ENCODE data around the gene ZNF92. TPM values are rescaled to one million over a fixed set of nuclear protein-coding genes. Genes with fewer than 3 reads are reported as not detected.

Gene ZNF92
- 24.6 TPM for total RNA-seq (ENCODE audit: unreplicated experiment)
- long read RNA-seq, transcript ZNF92-201 (4 exons, 3,210 nt): major isoform, 9 of 11 reads
- long read RNA-seq, partial matches to known transcripts: 0 of 11 reads
- long read RNA-seq, other reads (novel, unspliced or antisense): 0 of 11 reads

DNA sequence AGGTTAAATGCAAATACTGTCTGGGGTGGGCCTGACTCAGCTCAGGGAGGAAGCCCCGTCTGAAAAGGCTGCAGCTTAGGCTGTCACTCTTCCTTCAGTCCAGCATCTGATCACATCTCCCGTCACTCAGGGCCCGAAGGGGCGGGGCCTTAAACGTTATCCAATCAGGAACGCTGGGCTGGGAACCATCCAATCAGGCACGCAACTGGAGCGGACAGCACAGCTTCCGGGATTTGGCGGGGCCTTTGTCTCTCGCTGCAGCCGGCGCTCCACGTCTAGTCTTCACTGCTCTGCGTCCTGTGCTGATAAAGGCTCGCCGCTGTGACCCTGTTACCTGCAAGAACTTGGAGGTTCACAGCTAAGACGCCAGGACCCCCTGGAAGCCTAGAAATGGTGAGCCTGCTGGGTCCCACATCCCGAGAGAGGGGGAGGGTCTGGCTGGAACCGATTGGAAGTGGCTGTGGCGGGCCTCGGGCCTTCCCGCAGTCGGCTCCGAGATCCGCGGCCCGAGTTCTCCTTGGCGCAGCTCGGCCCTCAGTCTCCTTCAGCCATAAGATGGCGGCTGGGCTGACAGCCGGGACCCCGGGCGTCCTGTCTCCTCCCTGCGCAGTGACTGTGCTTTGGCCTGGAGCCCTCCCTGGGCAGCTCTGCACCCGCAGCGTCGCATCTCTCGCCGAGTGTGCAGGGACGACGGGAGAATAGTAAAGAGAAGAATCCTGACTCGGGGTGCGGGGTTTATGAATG lies at the start of gene ZNF92:
Gene ZNF92 (plus strand): TSS at position 248 of the 744 bp plus-strand sequence. CDS start 143 bp downstream, at position 391.
- H3K36me3 Mint-ChIP-seq (ENCODE audit: unreplicated experiment): no peaks in the 10 kb centered on the region
- peak within 1 kb of the TSS; percentile 89 for H3K4me3 Mint-ChIP-seq (ENCODE audit: unreplicated experiment)
- peaks cover 11% of the 10 kb centered on the region for H3K4me1 Mint-ChIP-seq (ENCODE audit: low read depth, unreplicated experiment)
- H3K27me3 Mint-ChIP-seq (ENCODE audit: unreplicated experiment): peaks cover 5% of the 10 kb centered on the region
- no peak for TF ChIP-seq CTCF (IDR thresholded peaks at IDR 0.05; ENCODE audit: partially characterized antibody, unreplicated experiment)
- DNase-seq: peak; percentile 99
- peak within 1 kb of the TSS; percentile 91 for H3K27ac Mint-ChIP-seq (ENCODE audit: unreplicated experiment)
- H3K9me3 Mint-ChIP-seq (ENCODE audit: unreplicated experiment): peaks cover 8% of the 10 kb centered on the region

DNA sequence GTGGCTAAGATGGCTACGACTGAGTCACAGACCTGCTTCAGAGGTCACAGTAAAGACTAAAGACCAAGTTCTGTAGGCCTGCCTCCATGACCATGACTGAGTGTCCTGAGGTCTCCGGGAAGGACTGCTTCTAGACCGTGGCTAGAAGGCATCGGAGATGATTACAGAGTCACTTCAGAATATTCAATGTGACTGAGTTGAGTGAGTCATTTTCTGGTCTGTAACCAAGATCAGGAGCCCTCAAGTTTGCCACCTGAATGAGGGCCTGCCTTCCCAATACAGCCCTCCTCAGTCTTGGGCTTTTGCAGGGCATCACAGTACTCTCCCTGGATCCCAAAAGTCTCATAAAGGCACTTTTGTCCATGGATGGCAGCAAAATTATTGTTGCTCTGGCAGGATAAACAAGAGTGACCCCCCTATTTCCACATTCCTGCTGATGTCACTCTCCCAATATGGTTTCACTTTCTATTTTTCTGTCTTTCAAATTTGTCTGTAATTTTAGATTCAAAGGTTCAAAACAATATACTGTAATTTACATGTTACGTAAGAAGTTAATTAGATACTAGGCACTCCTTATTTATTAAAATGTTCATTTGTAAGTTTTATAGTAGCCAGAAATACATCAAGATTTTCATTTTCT lies 47.7 kb upstream of the ZNF92 start:
- no peak overlapping the region for H3K27ac Mint-ChIP-seq (ENCODE audit: unreplicated experiment)
- H3K4me1 Mint-ChIP-seq (ENCODE audit: low read depth, unreplicated experiment): peaks cover 4% of the 10 kb centered on the region
- H3K27me3 Mint-ChIP-seq (ENCODE audit: unreplicated experiment): peaks cover 2% of the 10 kb centered on the region
- no peak for TF ChIP-seq CTCF (IDR thresholded peaks at IDR 0.05; ENCODE audit: partially characterized antibody, unreplicated experiment)
- no peaks in the 10 kb centered on the region for H3K9me3 Mint-ChIP-seq (ENCODE audit: unreplicated experiment)
- H3K4me3 Mint-ChIP-seq (ENCODE audit: unreplicated experiment): no peak overlapping the region
- no peak for DNase-seq
- H3K36me3 Mint-ChIP-seq (ENCODE audit: unreplicated experiment): no peaks in the 10 kb centered on the region

GRCh38 chr7:65338346-65338745 lies 35.3 kb upstream of the ZNF92 start:
- Mint-ChIP-seq H3K4me3 (ENCODE audit: unreplicated experiment) (no peak overlapping the region), H3K36me3 (ENCODE audit: unreplicated experiment) (peaks cover 3% of the 10 kb centered on the region), H3K9me3 (ENCODE audit: unreplicated experiment) (no peaks in the 10 kb centered on the region), H3K4me1 (ENCODE audit: low read depth, unreplicated experiment) (no peaks in the 10 kb centered on the region), H3K27ac (ENCODE audit: unreplicated experiment) (no peak overlapping the region), H3K27me3 (ENCODE audit: unreplicated experiment) (no peaks in the 10 kb centered on the region)
- no peak for DNase-seq
- no peak for TF ChIP-seq CTCF (IDR thresholded peaks at IDR 0.05; ENCODE audit: partially characterized antibody, unreplicated experiment)

- TF ChIP-seq CTCF (IDR thresholded peaks at IDR 0.05; ENCODE audit: partially characterized antibody, unreplicated experiment): no peak
- peaks cover 3% of the 10 kb centered on the region for H3K36me3 Mint-ChIP-seq (ENCODE audit: unreplicated experiment)
- H3K4me1 Mint-ChIP-seq (ENCODE audit: low read depth, unreplicated experiment): no peaks in the 10 kb centered on the region
- H3K4me3 Mint-ChIP-seq (ENCODE audit: unreplicated experiment): no peak overlapping the region
- no peak overlapping the region for H3K27ac Mint-ChIP-seq (ENCODE audit: unreplicated experiment)
- DNase-seq: no peak
- no peaks in the 10 kb centered on the region for H3K9me3 Mint-ChIP-seq (ENCODE audit: unreplicated experiment)
- H3K27me3 Mint-ChIP-seq (ENCODE audit: unreplicated experiment): no peaks in the 10 kb centered on the region
These were observed 34.4 kb upstream of the ZNF92 start for GRCh38 chr7:65339257-65339656.

Measured in glutamatergic neuron (in vitro differentiated cells).